Fibroblast of mammary gland (primary cell): ENCODE measurements around the gene NCOA6.
A peak's percentile ranks its signal among the peaks of the same experiment; 100 is the strongest.
"Not testable (repeated sequence)": the region's sequence is repeated elsewhere in the genome, so short reads cannot be mapped to it uniquely, and the experiment has no call there.

Source experiments
- DNase-seq: peaks from one replicate; pipeline ENCODE4 v3.0.0-alpha.2; 2010; ENCODE audit warnings: low read depth
- H3K4me3 ChIP-seq: 2 replicates; pipeline ENCODE4 v1.5.1; 2011; ENCODE audit warnings: low read depth, mild to moderate bottlenecking, low read length, moderate library complexity; ENCODE audit not compliant: control insufficient read depth
- CTCF ChIP-seq: conservative IDR thresholded peaks from 2 replicates; pipeline ENCODE4 v1.5.1; 2011; ENCODE audit warnings: low read depth, low read length, inconsistent platforms; ENCODE audit not compliant: control insufficient read depth, insufficient read depth

NCOA6 gene

GRCh38 chr20:34798328-34798727 lies 27.1 kb downstream of the NCOA6 start:
- DNase-seq, result no peak
- no peak overlapping the region for H3K4me3 ChIP-seq
- no peak for TF ChIP-seq CTCF

GRCh38 chr20:34797012-34797995 lies 28.1 kb downstream of the NCOA6 start:
- TF ChIP-seq CTCF, result no peak
- no peak overlapping the region for H3K4me3 ChIP-seq
- DNase-seq, result no peak

- H3K4me3 ChIP-seq, result no peak overlapping the region
- no peak for TF ChIP-seq CTCF
- no peak for DNase-seq
Observed at GRCh38 chr20:34794006-34794585, 31.4 kb downstream of the NCOA6 start.

GRCh38 chr20:34792687-34793363 lies 32.6 kb downstream of the NCOA6 start:
- no peak overlapping the region for H3K4me3 ChIP-seq
- no peak for TF ChIP-seq CTCF
- DNase-seq, result no peak

GRCh38 chr20:34791289-34792020 lies 34.0 kb downstream of the NCOA6 start:
- no peak for TF ChIP-seq CTCF
- H3K4me3 ChIP-seq, result no peak overlapping the region
- DNase-seq, result peak; percentile 38

GRCh38 chr20:34781220-34781619 lies 44.2 kb downstream of the NCOA6 start:
- H3K4me3 ChIP-seq, result no peak overlapping the region
- no peak for TF ChIP-seq CTCF
- no peak for DNase-seq

- not testable (repeated sequence) for H3K4me3 ChIP-seq, DNase-seq
Observed at GRCh38 chr20:34780291-34780690, 45.2 kb downstream of the NCOA6 start.
